ENCODE results near the gene PALS1.
A peak's percentile ranks its signal among the peaks of the same experiment; 100 is the strongest.
"Not testable (repeated sequence)": the region's sequence is repeated elsewhere in the genome, so short reads cannot be mapped to it uniquely, and the experiment has no call there.

PALS1 gene

DNA sequence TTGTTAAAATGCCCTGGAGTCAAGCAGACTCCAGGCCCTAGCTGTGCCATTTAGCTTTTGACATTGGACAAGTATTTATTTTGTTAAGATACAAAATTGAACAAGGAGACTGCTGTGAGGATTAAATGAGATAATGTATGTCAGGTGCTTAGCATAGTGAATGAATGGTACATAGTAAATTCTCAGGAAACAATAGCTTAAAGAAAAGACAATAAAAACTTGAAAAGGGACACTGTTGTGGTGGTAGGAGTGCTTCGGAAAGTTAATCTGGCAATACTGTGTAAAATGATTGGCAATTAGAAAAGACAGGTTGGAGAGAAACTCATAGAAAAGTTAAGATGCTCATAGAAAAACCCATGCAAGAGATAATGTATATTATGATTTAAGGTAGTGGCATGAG, 19.7 kb downstream of the PALS1 start:
- no peak for DNase-seq (ENCODE audit: low spot score)

DNA sequence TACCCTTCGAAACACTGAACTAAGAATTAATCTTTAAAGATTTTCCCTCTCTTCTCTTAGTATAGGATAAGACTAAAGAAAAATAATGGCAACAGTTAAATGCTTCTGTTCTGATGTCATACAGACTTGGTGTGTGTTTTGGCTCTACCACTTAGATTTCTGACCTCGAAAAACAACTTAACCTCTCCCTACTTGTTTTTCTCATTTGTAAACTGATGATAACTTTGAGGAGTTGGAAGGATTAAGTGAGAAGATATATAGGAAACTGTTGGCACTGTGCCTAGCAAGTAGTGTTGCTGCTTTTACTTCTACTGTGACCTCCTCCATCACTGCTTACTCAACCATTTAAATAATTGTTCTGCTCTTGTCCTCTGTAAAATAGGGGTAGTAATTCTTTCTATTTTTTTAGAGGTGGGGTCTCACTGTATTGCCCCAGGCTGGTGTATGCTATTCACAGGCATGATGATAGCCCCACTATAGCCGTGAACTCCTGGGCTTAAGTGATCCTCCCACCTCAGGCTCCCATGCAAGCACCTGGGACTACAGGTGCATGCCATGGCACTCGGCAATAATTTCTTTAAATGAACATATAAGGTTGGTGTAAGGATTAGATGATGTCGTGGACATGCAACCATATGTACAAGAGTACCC, 22.4 kb downstream of the PALS1 start:
- DNase-seq (ENCODE audit: low spot score) = no peak

DNA sequence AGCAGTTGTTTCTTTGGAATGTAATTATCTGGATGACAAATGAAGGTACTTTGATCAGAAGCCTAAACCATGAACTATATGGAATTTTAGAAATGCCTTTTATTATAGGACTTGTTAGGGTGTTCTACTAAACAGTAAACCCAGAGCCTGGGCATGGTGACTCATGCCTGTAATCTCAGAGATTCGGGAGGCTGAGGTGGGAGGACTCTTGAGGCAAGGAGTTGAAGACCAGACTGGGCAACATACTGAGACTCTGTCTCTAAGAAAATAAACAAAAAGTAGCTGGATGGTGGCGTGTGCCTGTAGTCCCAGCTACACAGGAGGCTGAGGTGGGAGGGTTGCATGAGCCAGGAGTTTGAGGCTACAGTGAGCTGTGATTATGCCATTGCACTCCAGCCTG, 23.9 kb downstream of the PALS1 start:
- peak; percentile 24 for DNase-seq (ENCODE audit: low spot score)

DNA sequence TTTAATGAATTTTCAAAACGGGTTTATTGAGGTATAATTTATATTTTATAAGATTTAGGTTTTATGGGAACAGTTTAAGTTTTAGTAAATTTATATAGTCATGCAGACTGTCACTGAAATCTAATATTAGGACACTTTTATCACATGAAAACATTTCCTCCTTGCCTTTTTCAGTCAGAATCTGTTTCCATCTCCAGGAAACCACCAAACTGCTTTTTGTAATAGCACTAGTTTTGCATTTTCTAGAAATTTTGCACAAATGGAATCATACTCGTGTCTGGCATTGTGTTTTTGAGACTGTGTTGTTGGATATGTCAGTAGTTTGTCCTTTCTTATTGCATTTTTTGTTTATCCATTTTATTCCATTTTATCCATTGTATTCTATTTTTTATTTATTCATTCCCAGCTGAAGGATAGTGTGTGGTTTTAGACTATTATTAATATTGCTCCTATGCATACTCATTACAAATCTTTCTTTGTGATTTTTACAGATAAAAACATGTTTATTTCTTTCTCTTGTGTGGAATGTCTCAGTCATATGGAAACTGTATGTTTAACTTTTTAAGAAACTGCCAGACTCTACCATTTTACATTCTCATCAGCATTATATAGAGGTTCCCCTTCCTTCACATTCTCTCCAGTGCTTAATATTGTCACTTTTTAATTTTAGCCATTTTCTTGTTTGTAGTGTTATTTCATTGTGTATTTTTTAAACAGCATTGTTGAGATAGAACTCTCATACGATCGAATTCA, 26.5 kb downstream of the PALS1 start:
- no peak for DNase-seq (ENCODE audit: low spot score)

DNA sequence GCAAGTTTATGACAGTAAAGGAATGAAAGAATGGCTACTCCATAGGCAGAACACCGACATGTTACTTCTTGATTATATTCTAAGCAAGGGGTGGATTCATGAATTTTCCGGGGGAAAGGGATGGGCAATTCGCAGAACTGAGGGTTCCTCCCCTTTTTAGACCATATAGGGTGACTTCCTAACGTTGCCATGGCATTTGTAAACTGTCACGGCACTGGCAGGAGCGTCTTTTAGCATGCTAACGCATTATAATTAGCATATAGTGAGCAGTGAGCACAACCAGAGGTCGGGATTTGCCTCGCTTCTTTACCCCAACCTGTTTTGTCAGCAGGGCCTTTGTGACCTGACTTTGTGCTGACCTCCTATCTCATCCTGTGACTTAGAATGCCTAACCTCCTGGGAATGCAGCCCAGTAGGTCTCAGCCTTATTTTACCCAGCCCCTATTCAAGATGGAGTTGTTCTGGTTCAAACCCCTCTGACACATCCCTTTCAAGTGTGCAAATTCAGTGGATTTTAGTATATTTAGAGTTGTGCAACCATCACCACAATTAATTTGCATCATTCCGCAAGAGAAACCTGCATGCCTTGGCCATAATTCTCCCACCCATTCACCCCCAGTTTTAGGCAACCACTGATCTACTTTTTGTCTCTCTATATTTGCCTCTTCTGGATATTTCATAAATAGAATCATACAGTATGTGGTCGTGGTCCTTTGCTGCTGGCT, 27.4 kb downstream of the PALS1 start:
- no peak for DNase-seq (ENCODE audit: low spot score)

DNA sequence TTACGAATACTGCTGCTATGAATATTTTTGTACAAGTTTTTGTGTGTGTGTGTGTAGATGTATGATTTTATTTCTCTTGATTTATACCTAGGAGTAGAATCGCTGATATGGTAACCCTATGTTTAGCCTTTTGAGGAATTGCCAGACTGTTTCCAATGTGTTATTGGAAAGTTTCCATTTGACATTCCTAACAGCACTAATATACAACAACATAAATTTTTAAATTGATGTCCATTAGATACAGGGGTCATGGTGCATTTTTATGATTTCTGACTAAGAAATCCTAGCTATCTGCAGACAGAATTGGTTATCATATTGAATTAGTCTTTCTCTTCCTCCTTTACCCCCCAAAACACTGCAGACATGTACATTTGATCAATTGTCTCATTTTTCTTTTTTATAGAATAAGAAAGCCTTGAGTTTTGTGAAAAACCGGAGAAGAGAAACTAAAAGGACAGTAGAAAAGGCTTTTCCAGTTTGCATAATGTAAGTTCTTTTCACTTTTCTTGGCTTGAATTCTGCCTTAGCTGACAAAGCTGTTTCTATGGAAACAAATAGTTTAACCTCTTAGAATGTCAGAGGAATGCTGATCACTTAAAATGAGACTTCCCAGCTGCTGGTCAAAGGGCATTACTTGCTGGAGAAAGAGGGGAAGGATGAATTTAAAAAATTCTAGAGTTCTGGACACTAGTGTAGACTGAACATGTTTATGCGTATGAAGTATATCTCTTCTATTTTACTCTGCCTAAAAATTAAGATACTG, 28.2 kb downstream of the PALS1 start:
- DNase-seq (ENCODE audit: low spot score) = no peak

DNA sequence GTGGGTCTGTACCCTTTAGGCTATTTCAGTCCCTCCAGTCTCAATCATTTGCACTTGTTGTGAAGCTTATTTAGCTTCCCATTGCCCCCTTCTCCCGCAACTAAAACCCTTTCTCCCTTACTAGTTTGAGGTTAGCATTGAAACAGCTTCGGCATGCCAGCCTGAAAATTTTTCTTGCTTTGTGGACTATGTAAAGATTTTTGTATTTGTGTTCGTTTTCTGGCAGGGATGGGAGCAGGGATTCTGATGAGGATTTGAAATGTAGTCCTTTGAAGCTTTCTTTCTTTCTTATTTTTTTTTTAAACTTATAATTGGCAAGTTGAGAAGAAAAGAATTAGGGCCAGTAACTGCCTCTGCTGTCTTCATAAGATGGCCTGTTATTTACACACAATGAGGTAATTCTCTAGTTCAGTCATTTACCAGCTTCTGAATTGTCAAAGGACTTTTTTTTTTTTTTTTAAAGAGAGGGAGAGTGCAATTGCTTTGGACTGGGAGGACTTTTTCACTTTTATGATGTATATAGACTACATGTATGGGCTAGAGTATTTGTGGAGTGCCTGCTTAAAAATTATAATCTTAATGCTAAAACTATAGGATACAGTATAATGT, 29.0 kb downstream of the PALS1 start:
- DNase-seq (ENCODE audit: low spot score) = no peak

DNA sequence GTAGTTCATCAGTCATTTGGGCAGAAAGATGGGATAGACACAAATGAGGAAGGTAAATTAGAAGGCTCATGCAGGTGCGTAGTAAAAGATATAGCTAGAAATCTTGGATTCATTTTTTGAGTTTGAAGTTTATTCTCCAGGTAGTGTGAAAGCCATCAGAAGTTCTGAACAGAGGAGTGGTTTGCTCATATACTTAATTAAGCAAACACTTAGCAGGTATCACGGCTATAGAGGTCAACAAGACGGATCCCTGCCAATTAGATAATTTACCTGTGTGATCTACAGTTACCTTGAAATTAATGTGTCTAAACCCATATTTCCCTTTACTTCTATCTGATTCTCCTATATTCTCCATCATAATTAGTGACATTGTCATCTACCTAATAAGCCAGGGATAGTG, 29.7 kb downstream of the PALS1 start:
- no peak for DNase-seq (ENCODE audit: low spot score)

DNA sequence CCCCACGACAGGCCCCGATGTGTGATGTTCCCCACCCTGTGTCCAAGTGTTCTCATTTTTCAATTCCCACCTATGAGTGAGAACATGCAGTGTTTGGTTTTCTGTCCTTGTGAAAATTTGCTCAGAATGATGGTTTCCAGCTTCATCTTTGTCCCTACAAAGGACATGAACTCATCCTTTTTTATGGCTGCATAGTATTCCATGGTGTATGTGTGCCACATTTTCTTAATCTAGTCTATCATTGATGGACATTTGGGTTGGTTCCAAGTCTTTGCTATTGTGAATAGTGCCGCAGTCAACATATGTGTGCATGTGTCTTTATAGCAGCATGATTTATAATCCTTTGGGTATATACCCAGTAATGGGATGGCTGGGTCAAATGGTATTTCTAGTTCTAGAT, 32.0 kb downstream of the PALS1 start:
- DNase-seq (ENCODE audit: low spot score) = not testable (repeated sequence)

DNA sequence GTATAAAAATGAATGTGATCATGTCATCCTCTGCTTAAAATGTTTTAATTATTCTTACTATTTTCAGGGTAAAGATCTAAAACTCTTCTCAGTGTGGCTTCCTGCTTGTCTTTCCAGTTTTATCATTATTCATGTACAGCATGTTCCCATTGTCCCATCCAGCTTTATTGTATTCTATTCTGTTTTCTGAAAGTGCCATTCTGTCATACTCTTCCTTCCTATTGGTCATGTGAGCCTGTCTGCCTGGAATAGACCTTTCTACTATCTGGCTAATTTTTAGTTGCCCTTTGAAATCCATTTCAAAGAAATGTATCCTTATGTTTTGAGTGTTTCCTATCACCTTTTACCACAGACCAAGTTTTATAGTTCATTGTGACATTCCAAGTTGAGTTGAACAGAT, 34.9 kb downstream of the PALS1 start:
- DNase-seq (ENCODE audit: low spot score) = no peak

DNA sequence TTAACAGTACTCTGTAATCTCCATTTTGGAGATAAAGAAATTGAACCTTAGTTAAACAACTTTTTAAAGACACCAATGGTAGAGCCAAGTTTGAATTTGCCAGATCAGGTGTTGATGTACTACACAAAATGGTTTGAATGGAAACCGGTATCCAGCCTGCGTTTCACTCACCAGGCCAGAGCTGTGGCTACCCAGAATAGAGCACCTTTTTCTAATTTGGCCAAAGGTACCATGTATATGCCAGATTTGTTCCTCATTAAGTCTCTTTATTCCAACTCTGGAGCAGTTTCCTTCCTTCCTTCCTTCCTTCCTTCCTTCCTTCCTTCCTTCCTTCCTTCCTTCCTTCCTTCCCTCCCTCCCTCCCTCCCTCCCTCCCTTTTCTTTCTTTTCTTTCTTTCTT, 39.3 kb downstream of the PALS1 start:
- DNase-seq (ENCODE audit: low spot score) = no peak

DNA sequence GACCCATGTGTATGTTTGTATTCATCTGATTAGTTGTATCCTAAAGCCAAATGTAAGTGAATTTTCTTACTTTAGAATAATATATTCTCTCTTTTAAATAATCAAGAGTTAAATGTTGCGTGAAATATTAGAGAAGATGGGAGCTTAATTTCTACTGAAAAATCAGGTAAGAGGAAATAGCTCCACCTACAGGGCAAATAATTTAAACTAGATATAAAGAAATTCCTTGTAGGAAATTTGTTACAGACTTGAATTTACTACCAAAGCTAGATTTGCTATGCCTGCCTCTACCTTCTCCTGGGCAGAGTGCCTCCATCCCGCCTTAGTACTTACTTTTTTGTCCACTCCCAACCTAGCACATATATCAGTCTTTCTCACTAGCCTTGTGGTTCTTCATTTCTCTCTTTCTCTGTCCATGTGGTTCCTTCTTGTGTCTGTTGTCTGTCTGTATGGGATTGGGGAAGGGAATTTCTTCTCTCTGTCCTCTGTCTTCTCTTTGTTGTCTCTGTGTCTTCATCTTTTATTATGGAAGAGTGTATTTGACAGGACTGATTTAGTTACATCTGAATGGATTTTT, 44.7 kb downstream of the PALS1 start:
- DNase-seq (ENCODE audit: low spot score) = peak; percentile 75

Measured in SW480 (cell line).